Smooth muscle cell (in vitro differentiated cells): ENCODE results near the gene CRACR2B. TPM values are rescaled to one million over a fixed set of nuclear protein-coding genes. Genes with fewer than 3 reads are reported as not detected.

Experiments
- DNase-seq: peaks from one replicate; lab custom pipeline; 2025; ENCODE audit not compliant: unreplicated experiment; lab: John Stamatoyannopoulos, UW
- H2AFZ ChIP-seq: fragments of 200-600 bp; sonication (generic); 2 replicates; pipeline ENCODE4 v1.6.0; 2016; ENCODE audit warnings: antibody characterized with exemption, low read depth, mild to moderate bottlenecking
- H3F3A ChIP-seq: fragments of 200-600 bp; sonication (generic); 2 replicates; pipeline ENCODE4 v1.6.0; 2017; ENCODE audit warnings: antibody characterized with exemption, low read depth
- H3K27ac ChIP-seq: fragments of 200-600 bp; sonication (generic); 2 replicates; pipeline ENCODE4 v1.5.1; 2016; ENCODE audit warnings: low read depth, mild to moderate bottlenecking
- H3K27me3 ChIP-seq: fragments of 200-600 bp; sonication (generic); 2 replicates; pipeline ENCODE4 v1.6.1; 2016; ENCODE audit warnings: low read depth, mild to moderate bottlenecking
- H3K36me3 ChIP-seq: fragments of 200-600 bp; sonication (generic); 2 replicates; pipeline ENCODE4 v1.5.1; 2016; ENCODE audit warnings: low read depth
- H3K4me1 ChIP-seq: fragments of 200-600 bp; sonication (generic); 2 replicates; pipeline ENCODE4 v1.5.1; 2016; ENCODE audit warnings: low read depth
- H3K4me2 ChIP-seq: fragments of 200-600 bp; sonication (generic); 2 replicates; pipeline ENCODE4 v1.6.0; 2016; ENCODE audit warnings: mild to moderate bottlenecking
- H3K4me3 ChIP-seq: fragments of 200-600 bp; sonication (generic); 2 replicates; pipeline ENCODE4 v1.5.1; 2016; ENCODE audit warnings: mild to moderate bottlenecking
- H3K79me2 ChIP-seq: fragments of 200-600 bp; sonication (generic); 2 replicates; pipeline ENCODE4 v1.6.0; 2016; ENCODE audit warnings: low read depth, mild to moderate bottlenecking
- H3K9ac ChIP-seq: fragments of 200-600 bp; sonication (generic); 2 replicates; pipeline ENCODE4 v1.6.0; 2016; ENCODE audit warnings: low read depth
- H3K9me3 ChIP-seq: fragments of 200-600 bp; sonication (generic); replicated peaks from 2 replicates; pipeline ENCODE4 v1.5.1; 2016; ENCODE audit warnings: low read depth
- H4K20me1 ChIP-seq: fragments of 200-600 bp; sonication (generic); 2 replicates; pipeline ENCODE4 v1.6.0; 2016; ENCODE audit warnings: low read depth
- CTCF ChIP-seq: fragments of 200-600 bp; sonication (generic); IDR thresholded peaks from 2 replicates; pipeline ENCODE4 v1.5.1; 2017; ENCODE audit warnings: borderline replicate concordance, mild to moderate bottlenecking, antibody characterized with exemption; ENCODE audit not compliant: insufficient read depth, poor library complexity, severe bottlenecking
- WGBS: methylation state at CpG from one replicate; pipeline ENCODE4 v1.1.7; 2016; ENCODE audit warnings: low lambda C conversion rate; 5-methylcytosine and 5-hydroxymethylcytosine counted together
- polyA plus RNA-seq: library from polyadenylated mRNA; unstranded; fragments of >200 nt; fragmentation: Nextera tagmentation; extraction: Ambion mirVana; gene quantifications from 2 replicates; pipeline ENCODE4 v1.2.1, GENCODE V29; 2016
- total RNA-seq: library from RNA; depleted of rRNA; stranded (reverse); fragments of >200 nt; gene quantifications from 2 replicates; pipeline ENCODE4 v1.2.3, GENCODE V29; 2014

CRACR2B gene
- total and polyA plus RNA-seq, 2 experiments from 2014 or later, result 0.10 to 0.36 TPM

GRCh38 chr11:868394-868793 lies 40.7 kb downstream of the CRACR2B start:
- Histone ChIP-seq H3K4me3 (no peak overlapping the region), H2AFZ (no peak overlapping the region), H3K36me3 (no peaks in the 10 kb centered on the region), H3F3A (no peaks in the 10 kb centered on the region), H3K9me3 (no peaks in the 10 kb centered on the region), H3K4me1 (peaks cover 1% of the 10 kb centered on the region), H3K27me3 (no peaks in the 10 kb centered on the region), H3K9ac (no peak overlapping the region), H3K79me2 (no peaks in the 10 kb centered on the region), H4K20me1 (peaks cover 17% of the 10 kb centered on the region), H3K4me2 (no peak overlapping the region), H3K27ac (no peak overlapping the region)
- DNase-seq, result no peak
- WGBS, result 97% methylated on average over 17 of the region's 17 CpGs
- no peak for TF ChIP-seq CTCF

- 92% methylated on average over 12 of the region's 12 CpGs for WGBS
Observed at GRCh38 chr11:868802-869201, 41.1 kb downstream of the CRACR2B start.

GRCh38 chr11:869399-870126 lies 41.8 kb downstream of the CRACR2B start:
- no peak overlapping the region for H3K27ac ChIP-seq
- no peaks in the 10 kb centered on the region for H3K27me3 ChIP-seq
- DNase-seq, result no peak
- H3K4me3 ChIP-seq, result no peak overlapping the region
- TF ChIP-seq CTCF, result no peak
- no peaks in the 10 kb centered on the region for H3K9me3 ChIP-seq
- no peak overlapping the region for H3K9ac ChIP-seq
- 95% methylated on average over 24 of the region's 25 CpGs for WGBS
- H4K20me1 ChIP-seq, result peaks cover 10% of the 10 kb centered on the region
- no peaks in the 10 kb centered on the region for H3K36me3 ChIP-seq
- no peak overlapping the region for H3K4me2 ChIP-seq
- H3F3A ChIP-seq, result no peaks in the 10 kb centered on the region
- H3K4me1 ChIP-seq, result no peaks in the 10 kb centered on the region
- no peak overlapping the region for H2AFZ ChIP-seq
- H3K79me2 ChIP-seq, result no peaks in the 10 kb centered on the region

More at GRCh38 chr11:868802-869201, 41.1 kb downstream of the CRACR2B start:
- no peak overlapping the region for H3K9ac ChIP-seq
- no peak for DNase-seq
- H4K20me1 ChIP-seq, result peaks cover 13% of the 10 kb centered on the region
- H3K27ac ChIP-seq, result no peak overlapping the region
- H2AFZ ChIP-seq, result no peak overlapping the region
- no peaks in the 10 kb centered on the region for H3F3A ChIP-seq
- no peaks in the 10 kb centered on the region for H3K36me3 ChIP-seq
- H3K4me1 ChIP-seq, result no peaks in the 10 kb centered on the region
- no peak overlapping the region for H3K4me2 ChIP-seq
- no peaks in the 10 kb centered on the region for H3K9me3 ChIP-seq
- no peaks in the 10 kb centered on the region for H3K79me2 ChIP-seq
- H3K4me3 ChIP-seq, result no peak overlapping the region
- no peak for TF ChIP-seq CTCF
- no peaks in the 10 kb centered on the region for H3K27me3 ChIP-seq

- no peaks in the 10 kb centered on the region for H3F3A ChIP-seq
- no peak for DNase-seq
- no peak overlapping the region for H3K27ac ChIP-seq
- H4K20me1 ChIP-seq, result peaks cover 10% of the 10 kb centered on the region
- 82% methylated on average over 8 of the region's 8 CpGs for WGBS
- no peaks in the 10 kb centered on the region for H3K9me3 ChIP-seq
- H3K36me3 ChIP-seq, result no peaks in the 10 kb centered on the region
- no peaks in the 10 kb centered on the region for H3K4me1 ChIP-seq
- TF ChIP-seq CTCF, result no peak
- H3K79me2 ChIP-seq, result no peaks in the 10 kb centered on the region
- no peaks in the 10 kb centered on the region for H3K27me3 ChIP-seq
- H3K4me3 ChIP-seq, result no peak overlapping the region
- no peak overlapping the region for H3K4me2 ChIP-seq
- no peak overlapping the region for H2AFZ ChIP-seq
- H3K9ac ChIP-seq, result no peak overlapping the region
Observed at GRCh38 chr11:870127-870413, 42.4 kb downstream of the CRACR2B start.
